ENCODE data around the gene GPR157. TPM values are rescaled to one million over a fixed set of nuclear protein-coding genes. Genes with fewer than 3 reads are reported as not detected.

GPR157 gene
- total and polyA plus RNA-seq, 10 of the 15 experiments (the other 5 are each of a cell fraction or from before 2014, with no cell fraction given), result 0.66 to 15.9 (median 3.1) TPM

GRCh38 chr1:9078015-9078751, 50.7 kb downstream of the GPR157 start:
- ChIA-PET POLR2A (interaction anchor here (0.6 to 4.5 kb wide), 4 partner anchors 11 to 73 kb away, joined by 3 to 45 read pairs (median 4); no protein-coding TSS in a partner anchor), RAD21 (ENCODE audit: unreplicated experiment) (interaction anchor here (0.9 to 1.7 kb wide), 5 partner anchors 17 to 229 kb away, joined by 3 to 4 read pairs (median 3); no protein-coding TSS in a partner anchor), SMC1A (ENCODE audit: uncharacterized antibody, unreplicated experiment) (interaction anchor here (0.8 to 4.8 kb wide), 6 partner anchors 8 to 107 kb away, joined by 3 to 59 read pairs (median 4); no protein-coding TSS in a partner anchor), CTCF (interaction anchor here (1.3 kb wide), 1 partner anchor 12 kb away, joined by 3 read pairs; no protein-coding TSS in a partner anchor)
- Histone ChIP-seq H3K27me3 (replicated peaks in 1 of 2; ENCODE audit: control insufficient read depth in 2 of 2, insufficient read depth in 2 of 2, low read length in 1 of 2) (no peaks in the 10 kb centered on the region), H3K9ac (ENCODE audit: control insufficient read depth, insufficient read depth, low read length) (no peak overlapping the region), H3K4me2 (ENCODE audit: control insufficient read depth, insufficient read depth) (peak overlapping the region; percentile 61), H3K9me3 (replicated peaks; ENCODE audit: control insufficient read depth, insufficient read depth, low read length) (peaks cover 1% of the 10 kb centered on the region), H3K27ac (ENCODE audit: control insufficient read depth, insufficient read depth) (peak overlapping the region; percentile 45), H3K4me3 (no peak overlapping the region), H3K4me1 (ENCODE audit: control insufficient read depth, insufficient read depth, low read length) (peaks cover 55% of the 10 kb centered on the region), H3K36me3 (ENCODE audit: control insufficient read depth in 2 of 2, insufficient read depth in 2 of 2, low read length in 1 of 2) (no peaks in the 10 kb centered on the region), H3K79me2 (ENCODE audit: control insufficient read depth, insufficient read depth, low read length) (no peaks in the 10 kb centered on the region), H4K20me1 (ENCODE audit: control insufficient read depth, insufficient read depth) (no peaks in the 10 kb centered on the region), H2AFZ (ENCODE audit: control insufficient read depth, low read depth, low read length) (no peak overlapping the region)
- no TSS peak for BruUV-seq (replicated peaks)
- WGBS (ENCODE audit: insufficient coverage, insufficient replicate concordance, low lambda C conversion rate, missing lambda C conversion rate), result 11% methylated on average over 9 of the region's 9 CpGs
- intact Hi-C loops (cut with micrococcal nuclease; ENCODE audit: unreplicated experiment) (loop anchor here (1.0 to 5.0 kb wide), 4 partner anchors 9 to 334 kb away; partner anchors contain the start of genes ENO1 and SLC2A5), in situ Hi-C loops (cut with MboI) (no loop called here)
- FAIRE-seq, result peak; percentile 7
- ATAC-seq, result peak; percentile 49
- peak; percentile 95 for DNase-seq (ENCODE audit: low read depth, low spot score)
- TF ChIP-seq SKIL (IDR thresholded peaks at IDR 0.05; ENCODE audit: low read depth, poor library complexity, severe bottlenecking) (peak; percentile 91), RBBP5 (conservative IDR thresholded peaks at IDR 0.05) (no peak), BMI1 (IDR thresholded peaks at IDR 0.05; ENCODE audit: borderline replicate concordance) (peak; percentile 94), NBN (IDR thresholded peaks at IDR 0.05) (peak; percentile 85), MEF2B (IDR thresholded peaks at IDR 0.05; ENCODE audit: partially characterized antibody, poor library complexity, severe bottlenecking) (peak; percentile 97), SMAD5 (IDR thresholded peaks at IDR 0.05; ENCODE audit: low read depth) (no peak), FOXK2 (IDR thresholded peaks at IDR 0.05) (no peak), ZNF592 (IDR thresholded peaks at IDR 0.05) (peak; percentile 100), IKZF2 (IDR thresholded peaks at IDR 0.05) (peak; percentile 95 to 97), STAT1 (conservative IDR thresholded peaks at IDR 0.05) (no peak), PAX5 (IDR thresholded peaks at IDR 0.05; ENCODE audit: borderline replicate concordance, low read depth, low read length) (peak; percentile 91; the same call in 1 of the 2 replicates), RELA (IDR thresholded peaks at IDR 0.05; ENCODE audit: borderline replicate concordance, partially characterized antibody) (no peak), CHD2 (IDR thresholded peaks at IDR 0.05; ENCODE audit: borderline replicate concordance, low read depth, low read length) (no peak), SPI1 (IDR thresholded peaks at IDR 0.05; ENCODE audit: borderline replicate concordance, insufficient read depth, low read depth, low read length) (no peak), PML (IDR thresholded peaks at IDR 0.05; ENCODE audit: low read length) (no peak), TARDBP (IDR thresholded peaks at IDR 0.05; ENCODE audit: borderline replicate concordance) (no peak), KDM1A (IDR thresholded peaks at IDR 0.05; ENCODE audit: borderline replicate concordance) (no peak), SP1 (IDR thresholded peaks at IDR 0.05; ENCODE audit: low read depth, low read length) (peak; percentile 79), NFIC (IDR thresholded peaks at IDR 0.05; ENCODE audit: low read depth, low read length) (peak; percentile 93), CHD4 (IDR thresholded peaks at IDR 0.05) (no peak; the same call in 1 of the 2 replicates)
